Epithelial cell of esophagus (primary cell): ENCODE measurements around the gene MAP1LC3C.

Experiments used
- DNase-seq: peaks from one replicate; pipeline ENCODE4 v3.0.0; 2010; ENCODE audit warnings: low read depth
- H3K4me3 ChIP-seq: 2 replicates; pipeline ENCODE4 v1.5.1; 2011; ENCODE audit warnings: mild to moderate bottlenecking, low read length, control low read depth
- TF ChIP-seq, protein P1 (sequence below): IDR thresholded peaks from 2 replicates; pipeline ENCODE4 v1.5.1; 2011; ENCODE audit warnings: low read depth, mild to moderate bottlenecking, low read length, control low read depth, inconsistent platforms; ENCODE audit not compliant: insufficient read depth; ENCODE audit errors: missing control alignments

MAP1LC3C gene

DNA sequence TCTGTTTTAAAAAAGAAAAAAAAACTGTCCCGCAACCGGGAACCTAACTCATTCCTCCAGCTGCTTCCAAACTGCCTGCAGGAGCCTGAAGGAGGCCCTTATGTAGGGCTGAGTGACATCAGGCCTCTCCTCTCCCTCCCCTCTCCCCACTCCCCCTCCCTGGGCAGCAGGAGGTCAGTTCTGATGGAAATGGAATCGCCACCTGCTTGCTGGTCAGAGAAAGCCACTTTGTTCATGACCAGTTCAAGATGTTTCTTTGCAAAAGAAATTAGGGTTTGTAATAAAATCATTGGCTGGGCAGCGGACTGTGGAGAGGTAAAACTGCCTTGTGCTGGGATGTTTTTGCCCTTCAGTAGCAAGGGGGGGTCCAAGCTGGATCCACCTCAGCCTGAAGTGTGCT lies at the start of gene MAP1LC3C:
TSS of gene MAP1LC3C (minus strand) at position 73 of the 400 bp plus-strand sequence. CDS start 90 bp downstream, outside the sequence.
- H3K4me3 ChIP-seq, result no peak within 1 kb of the TSS
- TF ChIP-seq, protein P1, sequence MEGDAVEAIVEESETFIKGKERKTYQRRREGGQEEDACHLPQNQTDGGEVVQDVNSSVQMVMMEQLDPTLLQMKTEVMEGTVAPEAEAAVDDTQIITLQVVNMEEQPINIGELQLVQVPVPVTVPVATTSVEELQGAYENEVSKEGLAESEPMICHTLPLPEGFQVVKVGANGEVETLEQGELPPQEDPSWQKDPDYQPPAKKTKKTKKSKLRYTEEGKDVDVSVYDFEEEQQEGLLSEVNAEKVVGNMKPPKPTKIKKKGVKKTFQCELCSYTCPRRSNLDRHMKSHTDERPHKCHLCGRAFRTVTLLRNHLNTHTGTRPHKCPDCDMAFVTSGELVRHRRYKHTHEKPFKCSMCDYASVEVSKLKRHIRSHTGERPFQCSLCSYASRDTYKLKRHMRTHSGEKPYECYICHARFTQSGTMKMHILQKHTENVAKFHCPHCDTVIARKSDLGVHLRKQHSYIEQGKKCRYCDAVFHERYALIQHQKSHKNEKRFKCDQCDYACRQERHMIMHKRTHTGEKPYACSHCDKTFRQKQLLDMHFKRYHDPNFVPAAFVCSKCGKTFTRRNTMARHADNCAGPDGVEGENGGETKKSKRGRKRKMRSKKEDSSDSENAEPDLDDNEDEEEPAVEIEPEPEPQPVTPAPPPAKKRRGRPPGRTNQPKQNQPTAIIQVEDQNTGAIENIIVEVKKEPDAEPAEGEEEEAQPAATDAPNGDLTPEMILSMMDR, result no peak
- DNase-seq, result no peak

DNA sequence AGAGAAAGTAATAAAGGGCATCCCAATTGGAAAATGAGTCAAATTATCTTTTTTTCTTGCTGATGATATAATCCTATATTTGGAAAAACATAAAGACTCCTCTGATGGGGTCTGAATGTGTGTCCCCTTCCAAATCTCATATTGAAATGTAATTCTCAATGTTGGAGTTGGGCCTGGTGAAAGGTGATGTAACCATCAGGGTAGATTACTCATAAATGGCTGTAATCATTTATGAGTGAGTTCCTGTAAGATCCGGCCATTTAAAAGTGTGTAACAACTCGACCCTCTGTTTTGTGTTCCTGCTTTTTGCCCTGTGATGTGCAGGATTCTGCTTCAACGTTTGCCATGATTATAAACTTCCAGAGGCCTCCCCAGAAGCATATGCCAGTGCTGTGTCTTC lies 44.3 kb upstream of the MAP1LC3C start:
- DNase-seq, result peak; percentile 2
- TF ChIP-seq, protein P1, result no peak
- no peak overlapping the region for H3K4me3 ChIP-seq

GRCh38 chr1:242034392-242034791 lies 35.5 kb upstream of the MAP1LC3C start:
- DNase-seq, result no peak
- TF ChIP-seq, protein P1, result no peak
- no peak overlapping the region for H3K4me3 ChIP-seq

GRCh38 chr1:242033447-242033846 lies 34.5 kb upstream of the MAP1LC3C start:
- DNase-seq, result no peak
- no peak overlapping the region for H3K4me3 ChIP-seq
- TF ChIP-seq, protein P1, result no peak

GRCh38 chr1:242030071-242030470 lies 31.2 kb upstream of the MAP1LC3C start:
- peak; percentile 61 for DNase-seq
- TF ChIP-seq, protein P1, result no peak
- H3K4me3 ChIP-seq, result no peak overlapping the region

- TF ChIP-seq, protein P1, result no peak
- no peak for DNase-seq
- H3K4me3 ChIP-seq, result no peak overlapping the region
Observed at GRCh38 chr1:242025681-242026080, 26.8 kb upstream of the MAP1LC3C start.

- no peak for DNase-seq
- TF ChIP-seq, protein P1, result no peak
- no peak overlapping the region for H3K4me3 ChIP-seq
Observed at GRCh38 chr1:242023805-242024204, 24.9 kb upstream of the MAP1LC3C start.
